ENCODE results near the gene TCN2. TPM values are rescaled to one million over a fixed set of nuclear protein-coding genes. Genes with fewer than 3 reads are reported as not detected.

TCN2 gene
- total RNA-seq (2022; extraction: Qiagen RNA extraction; ENCODE audit: low read depth) = 4.7 to 5.8 TPM (median 5.3 TPM) in 5 replicates

GRCh38 chr22:30606455-30607299, at the start of gene TCN2:
Gene TCN2 (plus strand): TSS chr22:30607174. CDS start chr22:30607332, 158 bp downstream.

GRCh38 chr22:30574095-30574981, 32.6 kb upstream of the TCN2 start, which contains the start of gene GAL3ST1:
Gene GAL3ST1 (minus strand): TSS chr22:30574665. CDS start chr22:30557392, 17,273 bp downstream.

GRCh38 chr22:30591588-30592359, 15.2 kb upstream of the TCN2 start, which contains the start of gene PES1:
Gene PES1 (minus strand): TSS chr22:30591910. CDS start chr22:30591833, 77 bp downstream.

GRCh38 chr22:30635273-30636225, 28.6 kb downstream of the TCN2 start, which contains the start of gene SLC35E4:
Gene SLC35E4 (plus strand): TSS chr22:30635781. CDS start chr22:30636451, 670 bp downstream.

DNA sequence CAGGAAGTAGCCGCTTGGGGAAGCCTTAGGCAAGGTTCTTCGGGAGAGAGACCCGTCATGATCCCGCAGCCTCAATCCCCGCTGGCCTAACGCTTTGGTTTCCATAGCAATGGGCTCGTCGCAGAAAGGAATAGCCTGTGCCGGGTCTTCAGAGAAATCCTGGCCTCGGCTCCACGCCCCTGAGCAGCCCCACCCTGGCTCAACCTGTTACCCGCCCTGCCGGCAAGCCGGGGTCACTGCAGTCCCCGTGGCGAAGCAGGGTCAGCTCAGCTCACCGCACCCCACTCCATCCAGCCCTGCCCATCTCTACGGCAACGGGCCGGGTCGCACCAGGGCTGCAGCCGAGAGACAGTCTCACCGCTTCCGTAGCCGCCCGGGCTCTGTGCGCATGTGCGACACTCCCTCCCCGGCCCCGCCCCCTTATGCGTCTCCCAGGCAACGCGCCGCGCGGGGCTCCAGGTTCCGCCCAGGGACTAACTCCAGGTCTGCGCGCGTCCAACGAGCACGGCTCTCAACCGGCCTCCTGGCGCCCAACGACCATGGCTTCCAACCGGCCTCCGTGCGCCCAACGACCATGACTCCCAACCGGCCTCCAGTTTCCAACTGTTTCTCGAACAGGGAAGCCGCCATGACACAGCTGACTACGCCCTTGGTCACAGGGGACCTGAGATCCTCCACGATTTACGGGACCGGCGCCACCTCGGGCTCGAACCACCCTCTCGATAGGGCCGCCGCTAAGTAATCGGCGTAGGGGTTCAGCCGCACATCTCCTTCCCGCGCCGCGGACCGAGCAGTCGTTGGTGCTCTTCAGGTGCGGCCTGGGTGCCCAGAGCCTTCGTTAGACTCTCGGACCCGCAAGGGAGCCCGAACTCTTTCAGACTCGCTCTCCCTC, 60.8 kb downstream of the TCN2 start, which contains the start of gene DUSP18:
Gene DUSP18, minus strand, starts transcription at position 382 of the 892 bp plus-strand sequence. CDS start 3,872 bp downstream, outside the sequence.

Other genes with a start within 250 kb of the TCN2 start
- gene RNF215, start 219.8 kb upstream of the TCN2 start, total RNA-seq (2022; extraction: Qiagen RNA extraction; ENCODE audit: low read depth) = 14.5 to 24.8 TPM (median 20.4 TPM) in 5 replicates
- gene SEC14L2, start 210.2 kb upstream of the TCN2 start, total RNA-seq (2022; extraction: Qiagen RNA extraction; ENCODE audit: low read depth) = 61.0 to 82.5 TPM (median 72.6 TPM) in 5 replicates
- 66.1 to 80.9 TPM (median 72.1 TPM) in 5 replicates for gene MTFP1, start 181.4 kb upstream of the TCN2 start, total RNA-seq (2022; extraction: Qiagen RNA extraction; ENCODE audit: low read depth)
- gene SEC14L3, start 135.2 kb upstream of the TCN2 start, total RNA-seq (2022; extraction: Qiagen RNA extraction; ENCODE audit: low read depth) = 0.07 TPM in 1 of 5 replicates, not detected in the others
- 4.1 to 6.3 TPM (median 5.9 TPM) in 5 replicates for gene SEC14L4, start 101.5 kb upstream of the TCN2 start, total RNA-seq (2022; extraction: Qiagen RNA extraction; ENCODE audit: low read depth)
- gene SEC14L6, start 60.4 kb upstream of the TCN2 start, total RNA-seq (2022; extraction: Qiagen RNA extraction; ENCODE audit: low read depth) = not detected in 5 replicates
- gene GAL3ST1, start 32.5 kb upstream of the TCN2 start, total RNA-seq (2022; extraction: Qiagen RNA extraction; ENCODE audit: low read depth) = 7.1 to 10.6 TPM (median 9.9 TPM) in 5 replicates
- gene PES1, start 15.3 kb upstream of the TCN2 start, total RNA-seq (2022; extraction: Qiagen RNA extraction; ENCODE audit: low read depth) = 101 to 120 TPM (median 110 TPM) in 5 replicates
- 5.4 to 7.7 TPM (median 7.0 TPM) in 5 replicates for gene SLC35E4, start 28.6 kb downstream of the TCN2 start, total RNA-seq (2022; extraction: Qiagen RNA extraction; ENCODE audit: low read depth)
- 3.7 to 5.4 TPM (median 5.0 TPM) in 5 replicates for gene DUSP18, start 60.7 kb downstream of the TCN2 start, total RNA-seq (2022; extraction: Qiagen RNA extraction; ENCODE audit: low read depth)
- 8.9 to 11.4 TPM (median 9.8 TPM) in 5 replicates for gene OSBP2, start 87.7 kb downstream of the TCN2 start, total RNA-seq (2022; extraction: Qiagen RNA extraction; ENCODE audit: low read depth)

Data from A549 treated with GW870086 at 1 μM for 4 hours (cell line).